Muscle layer of duodenum (tissue), 2 donors: ENCODE data around the gene AGAP3.

Source experiments
- H3K27ac ChIP-seq: one replicate; pipeline ENCODE4 v1.7.0; 2013; ENCODE audit warnings: mild to moderate bottlenecking, low read length
- H3K27me3 ChIP-seq: one replicate; pipeline ENCODE4 v1.7.0; 2013; ENCODE audit warnings: low read depth, mild to moderate bottlenecking, control low read depth, low read length
- H3K36me3 ChIP-seq, 2 donors: one replicate each; pipeline ENCODE4 v1.7.0; 2013; ENCODE audit warnings: low read length in 2 of 2, control low read depth in 1 of 2, mild to moderate bottlenecking in 1 of 2; ENCODE audit not compliant: insufficient read depth in 2 of 2, control insufficient read depth in 1 of 2
- H3K4me1 ChIP-seq, 2 donors: one replicate each; pipeline ENCODE4 v1.7.0; 2013; ENCODE audit warnings: low read length in 2 of 2, mild to moderate bottlenecking in 2 of 2, control low read depth in 1 of 2, moderate library complexity in 1 of 2; ENCODE audit not compliant: insufficient read depth in 2 of 2, control insufficient read depth in 1 of 2
- H3K4me3 ChIP-seq, 2 donors: one replicate each; pipeline ENCODE4 v1.7.0; 2013; ENCODE audit warnings: low read length in 2 of 2, low read depth in 1 of 2, mild to moderate bottlenecking in 1 of 2
- H3K9me3 ChIP-seq, 2 donors: one replicate each; pipeline ENCODE4 v1.7.0; 2013; ENCODE audit warnings: low read length in 2 of 2, control low read depth in 1 of 2, mild to moderate bottlenecking in 1 of 2; ENCODE audit not compliant: control insufficient read depth in 1 of 2
- donor health status: healthy.

The AGAP3 gene

DNA sequence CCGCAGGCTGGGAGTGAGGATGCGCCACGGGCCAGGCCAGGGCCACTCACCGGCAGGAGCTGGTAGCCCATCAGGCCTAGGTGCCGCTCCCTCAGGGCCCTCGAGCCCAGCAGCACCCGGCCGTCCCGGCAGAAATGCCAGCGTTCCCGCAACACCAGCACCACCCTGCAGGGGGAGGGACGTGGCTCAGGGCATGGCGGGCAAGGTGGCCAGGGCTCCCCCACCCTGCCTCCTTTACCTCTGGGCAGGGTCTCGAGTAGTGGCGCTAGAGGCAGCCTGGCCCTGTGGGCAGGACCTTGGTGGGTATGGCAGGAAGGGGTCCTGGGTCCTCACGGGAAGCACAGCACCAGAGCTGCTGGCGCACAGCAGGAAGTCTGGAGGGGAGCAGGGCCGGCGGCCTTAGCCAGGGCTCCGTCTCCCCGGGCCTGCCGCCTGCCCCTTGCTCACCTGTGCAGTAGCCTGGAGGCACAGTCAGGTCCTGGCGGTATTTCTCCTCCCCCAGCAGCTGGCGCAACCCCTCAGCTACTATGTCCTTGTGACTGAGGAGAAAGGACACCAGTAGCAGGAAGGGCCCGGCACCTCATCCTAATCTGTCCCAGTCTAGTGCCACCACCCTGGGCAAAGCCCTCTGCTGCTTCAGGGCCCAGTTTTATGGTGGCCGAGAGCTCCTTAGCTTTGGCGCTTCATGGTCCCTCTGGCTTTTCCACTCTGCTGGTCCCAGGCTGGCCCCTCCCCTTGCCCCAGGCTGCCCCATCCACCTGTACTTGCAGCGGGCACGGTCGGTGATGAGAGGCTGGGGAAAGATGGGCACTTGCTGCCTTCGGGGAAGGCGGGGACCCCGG lies 9.2 kb upstream of the AGAP3 start:
- Histone ChIP-seq H3K4me1 (peaks cover 4 to 34% of the 10 kb centered on the region in 2 donors), H3K9me3 (no peaks in the 10 kb centered on the region), H3K4me3 (no peak overlapping the region), H3K27me3 (no peaks in the 10 kb centered on the region), H3K27ac (no peak overlapping the region), H3K36me3 (peaks cover 19 to 40% of the 10 kb centered on the region in 2 donors)

DNA sequence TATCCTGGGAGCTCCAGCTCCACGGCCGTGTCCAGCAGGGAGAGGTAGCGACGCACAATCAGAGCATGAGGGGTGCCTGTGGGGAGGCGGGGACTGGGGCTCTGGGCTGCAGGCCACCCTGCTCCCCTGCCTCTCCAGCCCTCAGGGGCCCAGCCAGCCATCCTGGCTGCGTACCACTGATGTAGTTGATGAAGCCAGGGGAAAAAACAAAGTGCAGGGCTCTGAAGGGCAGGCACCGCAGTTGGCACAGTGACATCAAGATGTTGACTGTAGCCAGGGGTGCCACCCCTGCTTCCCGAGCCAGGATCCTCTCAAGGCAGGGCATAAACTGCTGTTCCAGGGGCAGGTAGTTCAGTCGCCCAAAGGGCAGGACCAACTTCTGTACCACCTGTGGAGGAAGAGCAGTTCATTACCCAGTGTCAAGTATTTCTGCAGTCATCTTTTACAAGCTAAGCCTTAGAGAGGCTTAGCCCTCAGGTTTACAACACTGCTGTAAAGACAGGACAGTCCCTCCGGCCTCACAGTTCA lies 8.5 kb upstream of the AGAP3 start:
- Histone ChIP-seq H3K4me3 (no peak overlapping the region), H3K9me3 (no peaks in the 10 kb centered on the region), H3K27me3 (no peaks in the 10 kb centered on the region), H3K36me3 (peaks cover 19 to 36% of the 10 kb centered on the region in 2 donors), H3K27ac (no peak overlapping the region), H3K4me1 (peaks cover 7 to 41% of the 10 kb centered on the region in 2 donors)

DNA sequence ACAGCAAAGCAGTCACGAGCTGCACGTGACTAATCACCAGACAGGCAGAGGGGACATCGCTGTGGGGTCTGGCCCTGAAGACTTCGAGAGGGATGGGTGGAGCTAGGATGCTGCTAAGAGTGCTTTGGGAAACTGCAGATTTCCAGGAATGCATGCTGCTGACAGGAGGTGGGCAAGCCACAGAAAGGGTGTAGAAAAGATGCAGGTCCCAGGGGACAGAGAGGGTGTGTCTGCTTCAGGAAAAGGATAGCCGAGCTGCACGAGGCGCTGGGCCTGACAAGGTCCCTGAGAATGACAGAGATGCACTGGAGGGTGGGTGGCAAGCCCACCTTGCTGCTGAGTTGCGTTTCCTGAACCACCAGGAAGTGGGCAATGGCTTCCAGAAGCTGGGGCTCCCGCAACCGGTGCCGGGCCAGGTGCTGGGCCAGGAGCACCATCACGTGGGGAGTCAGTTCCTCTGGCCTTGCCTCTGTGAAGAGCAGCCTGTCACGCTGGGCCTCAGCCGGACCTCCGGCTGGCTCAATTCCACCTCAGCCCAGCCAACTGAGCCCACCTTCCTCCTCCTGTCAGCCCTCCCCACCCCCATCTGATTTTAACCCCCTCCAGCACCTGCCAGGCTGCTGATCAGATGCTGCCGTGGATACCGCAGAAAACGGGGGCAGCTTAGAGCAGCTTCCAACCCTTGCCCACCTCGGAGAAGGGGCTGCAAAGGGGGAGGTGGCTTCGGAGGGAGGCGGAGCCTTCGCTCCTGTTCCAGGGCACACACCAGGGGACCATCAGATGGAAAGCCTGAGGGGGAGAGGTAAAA lies 7.8 kb upstream of the AGAP3 start:
- Histone ChIP-seq H3K27ac (no peak overlapping the region), H3K36me3 (peaks cover 19 to 36% of the 10 kb centered on the region in 2 donors), H3K27me3 (no peaks in the 10 kb centered on the region), H3K4me1 (peaks cover 7 to 41% of the 10 kb centered on the region in 2 donors), H3K4me3 (no peak overlapping the region), H3K9me3 (no peaks in the 10 kb centered on the region)

DNA sequence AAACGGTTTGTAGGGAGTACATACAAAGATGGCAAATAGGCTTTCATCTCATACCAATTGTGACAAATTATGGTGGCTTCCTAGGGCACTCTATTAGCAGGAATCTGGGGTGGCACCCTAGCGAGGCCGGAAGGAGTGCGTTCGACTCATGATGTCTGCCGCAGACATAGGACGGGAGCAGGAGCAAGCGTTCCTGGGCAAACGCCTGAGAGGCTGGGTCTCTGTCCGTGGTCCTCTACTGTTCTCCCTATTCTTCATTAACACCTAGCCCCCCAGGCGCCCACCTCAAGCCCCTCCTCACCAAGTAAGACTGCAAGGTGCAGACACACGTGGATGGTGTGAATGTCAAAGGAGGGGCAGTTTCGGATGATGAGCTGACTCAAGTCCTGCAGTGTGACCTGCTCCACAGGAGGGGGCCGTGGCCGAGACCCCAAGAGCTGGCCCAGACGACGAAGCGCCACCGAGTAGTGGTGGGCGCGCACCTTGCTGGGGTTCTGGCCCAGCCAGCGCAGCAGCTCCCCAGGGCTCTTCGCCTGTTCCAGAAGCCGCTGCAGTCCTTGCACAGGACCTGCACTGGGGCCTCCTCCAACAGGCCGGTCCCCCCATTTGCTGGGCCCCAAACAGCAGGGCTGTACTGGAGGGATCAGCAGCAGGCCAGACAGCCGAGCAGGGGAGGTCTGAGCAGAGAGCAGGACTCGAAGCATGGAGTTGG lies 6.9 kb upstream of the AGAP3 start:
- Histone ChIP-seq H3K9me3 (no peaks in the 10 kb centered on the region), H3K27ac (peak overlapping the region; percentile 60), H3K36me3 (peaks cover 15 to 28% of the 10 kb centered on the region in 2 donors), H3K4me3 (peak overlapping the region; percentile 86 to 89), H3K4me1 (peaks cover 14 to 41% of the 10 kb centered on the region in 2 donors), H3K27me3 (no peaks in the 10 kb centered on the region)

DNA sequence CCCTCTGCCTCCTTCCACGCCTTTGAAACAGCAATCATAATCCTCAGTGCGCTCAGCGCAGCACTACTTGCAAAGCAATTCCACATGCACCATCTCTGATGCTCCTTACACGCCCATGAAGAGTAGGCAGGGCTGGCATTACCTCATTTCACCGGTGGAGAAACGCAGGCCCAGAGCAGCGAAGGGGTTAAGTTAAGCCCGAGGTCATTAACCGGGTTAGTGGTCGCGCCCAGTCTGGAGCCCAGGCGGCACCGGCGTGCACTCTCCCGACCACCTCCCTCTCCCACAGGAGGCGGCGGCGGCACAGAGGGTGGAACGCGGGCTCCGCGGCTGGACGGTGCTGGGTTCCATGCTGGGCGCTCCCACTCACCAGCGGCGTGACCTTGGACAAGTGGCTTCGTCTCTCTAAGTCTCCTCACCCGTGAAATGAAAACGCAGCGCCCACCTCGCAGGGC lies 6.2 kb upstream of the AGAP3 start:
- Histone ChIP-seq H3K4me3 (peak overlapping the region; percentile 86 to 89), H3K27ac (peak overlapping the region; percentile 60), H3K9me3 (no peaks in the 10 kb centered on the region), H3K4me1 (peaks cover 14 to 42% of the 10 kb centered on the region in 2 donors), H3K27me3 (no peaks in the 10 kb centered on the region), H3K36me3 (peaks cover 8 to 20% of the 10 kb centered on the region in 2 donors)

DNA sequence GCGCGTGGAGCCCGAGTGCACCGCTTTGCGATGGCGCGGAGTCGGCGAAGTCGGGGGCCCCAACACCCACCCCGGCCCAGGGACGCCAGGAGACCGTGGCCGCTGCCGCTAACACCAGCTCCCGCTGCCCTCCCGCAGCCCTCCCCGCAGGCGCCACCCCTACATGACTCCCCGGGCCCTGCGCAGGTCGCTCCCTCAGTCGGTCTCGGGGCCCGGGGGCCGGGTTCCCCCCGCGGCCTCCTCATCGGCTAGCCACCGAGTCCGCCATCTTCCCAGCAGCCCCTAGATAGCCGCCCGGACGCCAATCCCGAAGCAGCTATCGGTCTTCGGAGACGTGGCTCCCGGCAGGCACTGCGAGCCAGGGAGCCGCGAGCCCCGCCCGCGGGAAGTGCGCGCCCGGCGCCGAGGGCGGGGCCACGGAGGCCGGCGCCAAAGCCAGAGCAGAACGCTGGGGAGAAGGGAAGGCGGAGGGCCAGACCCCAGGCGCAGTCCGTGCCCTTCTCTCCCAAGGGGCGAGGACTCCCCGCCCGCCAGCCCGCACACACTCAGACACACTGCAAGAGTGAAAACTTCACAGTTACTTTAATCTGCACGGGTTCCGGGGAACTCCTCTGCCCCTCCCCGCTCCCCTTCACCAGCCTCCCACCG lies 5.6 kb upstream of the AGAP3 start, which contains the start of gene FASTK:
FASTK (minus strand) TSS at position 288 of the 648 bp plus-strand sequence; CDS start at position 245, 43 bp downstream.
- Histone ChIP-seq H3K4me3 (peak within 1 kb of the TSS; percentile 86 to 89), H3K27ac (peak within 1 kb of the TSS; percentile 77), H3K36me3 (peaks cover 6 to 15% of the 10 kb centered on the region in 2 donors), H3K9me3 (no peaks in the 10 kb centered on the region), H3K27me3 (no peaks in the 10 kb centered on the region), H3K4me1 (peaks cover 17 to 48% of the 10 kb centered on the region in 2 donors)

DNA sequence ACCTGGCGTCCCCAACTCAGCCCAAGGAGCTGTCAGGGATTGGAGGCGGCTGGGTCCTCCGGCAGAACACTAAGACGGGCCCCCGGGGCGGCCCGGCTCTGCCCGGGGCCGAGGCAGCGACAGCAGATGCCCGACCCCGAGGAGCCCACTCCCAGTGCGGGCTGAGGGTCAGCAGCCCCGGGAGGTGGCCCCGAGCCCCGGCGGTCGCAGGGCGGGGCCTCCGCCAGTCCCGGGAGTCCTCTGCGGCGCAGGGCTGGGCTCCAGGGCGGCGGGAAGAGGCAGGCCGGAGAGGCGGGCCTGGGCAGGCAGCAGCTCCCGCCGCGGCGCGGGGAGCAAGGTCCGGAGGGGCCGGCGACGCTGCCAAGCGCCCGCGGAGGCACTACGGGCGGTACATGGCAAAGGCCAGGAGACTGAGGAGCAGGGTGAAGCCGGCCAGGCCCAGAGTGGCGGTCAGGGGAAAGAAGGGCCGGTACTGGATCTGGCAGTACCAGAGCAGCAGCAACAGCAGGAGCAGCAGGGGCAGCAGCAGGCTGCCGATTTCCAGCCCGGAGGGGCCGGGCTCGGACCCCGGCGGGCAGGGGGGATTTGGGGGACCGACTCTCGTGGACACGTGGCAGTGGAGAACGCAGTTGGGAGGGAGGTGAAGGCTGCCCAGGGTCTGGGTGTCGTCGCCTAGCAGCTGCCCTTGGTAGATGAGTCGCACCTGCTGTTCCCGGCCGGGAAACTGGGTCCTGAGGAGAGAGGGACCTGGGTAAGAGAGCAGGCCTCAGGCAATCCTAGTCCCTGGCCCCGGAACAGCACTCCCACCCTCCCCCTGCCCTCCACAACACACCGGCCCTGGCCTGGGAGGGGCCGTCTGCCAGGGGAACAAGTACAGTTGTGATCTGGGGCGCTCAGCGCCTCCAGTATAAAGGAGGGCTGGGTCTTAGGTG lies 4.8 kb upstream of the AGAP3 start:
- Histone ChIP-seq H3K9me3 (no peaks in the 10 kb centered on the region), H3K27me3 (no peaks in the 10 kb centered on the region), H3K27ac (peak overlapping the region; percentile 77), H3K4me1 (peaks cover 18 to 51% of the 10 kb centered on the region in 2 donors), H3K36me3 (peaks cover 0 to 9% of the 10 kb centered on the region in 2 donors), H3K4me3 (peak overlapping the region; percentile 86 to 89)

DNA sequence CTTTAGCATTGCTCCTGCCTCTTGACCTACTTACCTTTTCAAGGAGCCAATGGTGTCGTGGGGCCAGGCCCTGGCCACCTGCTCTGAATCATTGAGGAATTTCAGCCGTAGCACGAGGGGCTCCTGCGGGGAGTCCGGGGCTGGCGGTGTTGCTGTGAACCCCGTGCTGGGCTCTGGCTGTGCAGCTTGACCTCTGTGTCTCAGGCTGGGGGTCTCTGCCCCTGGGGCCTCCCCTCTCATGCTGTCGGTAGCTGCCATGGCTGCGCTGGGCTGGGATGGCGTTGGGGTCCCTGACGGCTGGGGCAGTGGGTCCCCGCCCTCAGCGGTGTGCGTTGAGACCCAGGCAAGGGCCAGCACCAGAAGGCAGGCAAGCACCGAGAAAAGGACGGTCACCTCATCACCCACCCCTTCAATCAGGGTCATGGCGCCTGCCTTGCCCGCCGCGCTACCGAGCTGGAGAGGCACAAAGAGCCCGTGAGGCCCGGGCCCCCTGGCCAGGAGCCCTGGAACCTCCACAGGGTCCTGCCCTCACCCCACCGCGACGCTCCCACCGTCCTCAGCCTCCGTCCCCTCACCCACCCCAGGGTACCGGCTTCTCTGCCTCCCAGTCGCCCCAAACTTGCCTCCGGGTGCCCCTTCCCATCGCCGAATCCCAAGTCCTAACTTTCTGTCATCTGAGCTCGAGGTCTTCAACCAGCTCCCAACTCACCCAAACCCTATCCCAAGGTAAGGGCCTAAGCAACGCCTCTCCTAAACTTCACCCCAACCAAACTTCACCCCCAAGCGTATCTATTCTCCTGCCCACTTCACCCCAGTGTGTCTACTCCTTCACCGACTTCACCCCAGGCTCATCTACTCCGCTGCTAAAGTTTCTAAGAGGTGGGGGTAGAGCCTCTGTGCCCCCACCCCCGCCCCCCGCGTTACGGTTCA lies 3.9 kb upstream of the AGAP3 start:
- Histone ChIP-seq H3K4me3 (peak overlapping the region; percentile 74 to 89), H3K9me3 (no peaks in the 10 kb centered on the region), H3K4me1 (peaks cover 18 to 51% of the 10 kb centered on the region in 2 donors), H3K27ac (peak overlapping the region; percentile 77), H3K27me3 (no peaks in the 10 kb centered on the region), H3K36me3 (peaks cover 0 to under 1% of the 10 kb centered on the region in 2 donors)
